Effector memory CD8-positive, alpha-beta T cell (primary cell): ENCODE data around the gene RALY.

Experiments used
- ATAC-seq: fragments of 150-1000 bp; cut with Tn5 transposase; replicated peaks from 2 replicates; pipeline ENCODE4 v1.10.0; 2021; ENCODE audit warnings: mild to moderate bottlenecking, moderate library complexity
- DNase-seq, 3 experiments: peaks; one replicate each; pipeline ENCODE4 v3.0.0; 2021
- H3K27ac Mint-ChIP-seq, 2 donors: one replicate each; pipeline ENCODE4 v1.8.0; 2022; ENCODE audit warnings: mild to moderate bottlenecking in 2 of 2, mixed read lengths in 2 of 2, moderate library complexity in 2 of 2
- H3K27me3 Mint-ChIP-seq, 2 donors: one replicate each; pipeline ENCODE4 v1.8.0; 2022; ENCODE audit warnings: mixed read lengths in 2 of 2
- H3K36me3 Mint-ChIP-seq: one replicate; pipeline ENCODE4 v1.8.0; 2022; ENCODE audit warnings: mild to moderate bottlenecking, moderate library complexity, mixed read lengths; ENCODE audit not compliant: insufficient read depth
- H3K4me1 Mint-ChIP-seq, 2 donors: one replicate each; pipeline ENCODE4 v1.8.0; 2022; ENCODE audit warnings: low read depth in 2 of 2, mixed read lengths in 2 of 2
- H3K4me3 Mint-ChIP-seq, 2 donors: one replicate each; pipeline ENCODE4 v1.8.0; 2022; ENCODE audit warnings: mild to moderate bottlenecking in 2 of 2, mixed read lengths in 2 of 2, moderate library complexity in 2 of 2
- H3K9me3 Mint-ChIP-seq, 2 donors: one replicate each; pipeline ENCODE4 v1.8.0; 2022; ENCODE audit warnings: mixed read lengths in 2 of 2

The RALY gene

GRCh38 chr20:34069341-34070078 lies 75.8 kb downstream of the RALY start:
- Mint-ChIP-seq H3K27me3 (no peaks in the 10 kb centered on the region), H3K27ac (peak overlapping the region; percentile 54 to 84), H3K36me3 (peaks cover 29% of the 10 kb centered on the region), H3K4me1 (peaks cover 33 to 34% of the 10 kb centered on the region in 2 donors), H3K9me3 (no peaks in the 10 kb centered on the region), H3K4me3 (no peak overlapping the region)
- peak; percentile 94 for ATAC-seq
- DNase-seq: peak; percentile 27 to 52 (median 44)

DNA sequence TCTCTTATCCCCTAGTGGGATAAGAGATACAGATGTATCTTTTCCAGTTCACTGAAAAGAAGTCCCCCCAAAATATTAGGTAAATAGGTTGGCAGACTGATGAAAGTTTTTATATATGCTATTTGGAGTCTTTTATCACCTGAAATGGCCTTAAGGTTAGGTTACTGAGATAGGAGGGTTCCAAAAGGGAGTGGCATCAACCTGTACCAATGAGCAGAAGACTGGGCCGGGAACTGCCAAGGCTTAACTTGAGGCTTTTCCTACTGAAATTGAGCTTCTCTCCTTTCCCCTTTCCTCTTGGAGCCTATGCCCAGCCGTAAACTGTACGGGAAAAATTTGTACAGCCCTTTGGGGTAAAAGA lies 76.3 kb downstream of the RALY start:
- Mint-ChIP-seq H3K27ac (peak overlapping the region in 1 of 2 donors; percentile 54), H3K4me3 (no peak overlapping the region), H3K4me1 (peaks cover 30 to 31% of the 10 kb centered on the region in 2 donors), H3K27me3 (no peaks in the 10 kb centered on the region), H3K36me3 (peaks cover 29% of the 10 kb centered on the region), H3K9me3 (no peaks in the 10 kb centered on the region)
- ATAC-seq (no peak), DNase-seq (no peak)

- no peaks in the 10 kb centered on the region for H3K9me3 Mint-ChIP-seq
- H3K27ac Mint-ChIP-seq: peak overlapping the region in 1 of 2 donors; percentile 77
- H3K4me1 Mint-ChIP-seq: peaks cover 26% of the 10 kb centered on the region in 2 donors
- DNase-seq (no peak), ATAC-seq (no peak)
- H3K4me3 Mint-ChIP-seq: no peak overlapping the region
- no peaks in the 10 kb centered on the region for H3K27me3 Mint-ChIP-seq
- peaks cover 28% of the 10 kb centered on the region for H3K36me3 Mint-ChIP-seq
Observed at GRCh38 chr20:34070859-34071258, 77.1 kb downstream of the RALY start.

GRCh38 chr20:34072076-34072475 lies 78.4 kb downstream of the RALY start:
- H3K27ac Mint-ChIP-seq: peak overlapping the region; percentile 32 to 67
- no peak for ATAC-seq

GRCh38 chr20:34072778-34073177 lies 79.1 kb downstream of the RALY start:
- Mint-ChIP-seq H3K9me3 (no peaks in the 10 kb centered on the region), H3K4me3 (no peak overlapping the region), H3K4me1 (peaks cover 23 to 25% of the 10 kb centered on the region in 2 donors), H3K27ac (peak overlapping the region; percentile 5 to 8), H3K36me3 (peaks cover 39% of the 10 kb centered on the region), H3K27me3 (no peaks in the 10 kb centered on the region)
- ATAC-seq (no peak), DNase-seq (no peak)

More at GRCh38 chr20:34072076-34072475, 78.4 kb downstream of the RALY start:
- Mint-ChIP-seq H3K4me3 (no peak overlapping the region), H3K27me3 (no peaks in the 10 kb centered on the region), H3K4me1 (peaks cover 25 to 26% of the 10 kb centered on the region in 2 donors), H3K9me3 (no peaks in the 10 kb centered on the region), H3K36me3 (peaks cover 32% of the 10 kb centered on the region)
- no peak for DNase-seq

GRCh38 chr20:34074101-34074760 lies 80.5 kb downstream of the RALY start:
- peak overlapping the region; percentile 16 to 70 for H3K27ac Mint-ChIP-seq
- H3K27me3 Mint-ChIP-seq: no peaks in the 10 kb centered on the region
- DNase-seq (no peak), ATAC-seq (no peak)
- peaks cover 50% of the 10 kb centered on the region for H3K36me3 Mint-ChIP-seq
- H3K4me3 Mint-ChIP-seq: no peak overlapping the region
- peaks cover 11 to 16% of the 10 kb centered on the region in 2 donors for H3K4me1 Mint-ChIP-seq
- no peaks in the 10 kb centered on the region for H3K9me3 Mint-ChIP-seq

DNA sequence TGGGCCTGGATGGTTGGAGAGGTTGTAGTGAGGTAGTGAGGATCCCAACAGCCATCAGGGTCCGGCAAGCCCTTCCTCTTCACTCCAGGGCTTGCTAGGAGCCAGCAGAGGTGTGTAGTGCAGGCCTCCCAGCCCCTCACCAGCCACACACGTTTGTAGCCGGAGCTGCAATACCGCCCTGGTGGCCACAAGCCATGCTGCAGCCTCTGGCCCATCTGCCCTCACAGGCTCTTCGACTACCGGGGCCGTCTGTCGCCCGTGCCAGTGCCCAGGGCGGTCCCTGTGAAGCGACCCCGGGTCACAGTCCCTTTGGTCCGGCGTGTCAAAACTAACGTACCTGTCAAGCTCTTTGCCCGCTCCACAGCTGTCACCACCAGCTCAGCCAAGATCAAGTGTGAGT lies 81.9 kb downstream of the RALY start:
- Mint-ChIP-seq H3K9me3 (no peaks in the 10 kb centered on the region), H3K4me1 (peaks cover 6 to 14% of the 10 kb centered on the region in 2 donors), H3K27me3 (no peaks in the 10 kb centered on the region), H3K27ac (peak overlapping the region; percentile 58 to 70), H3K36me3 (peaks cover 60% of the 10 kb centered on the region), H3K4me3 (no peak overlapping the region)
- ATAC-seq (no peak), DNase-seq (no peak)

DNA sequence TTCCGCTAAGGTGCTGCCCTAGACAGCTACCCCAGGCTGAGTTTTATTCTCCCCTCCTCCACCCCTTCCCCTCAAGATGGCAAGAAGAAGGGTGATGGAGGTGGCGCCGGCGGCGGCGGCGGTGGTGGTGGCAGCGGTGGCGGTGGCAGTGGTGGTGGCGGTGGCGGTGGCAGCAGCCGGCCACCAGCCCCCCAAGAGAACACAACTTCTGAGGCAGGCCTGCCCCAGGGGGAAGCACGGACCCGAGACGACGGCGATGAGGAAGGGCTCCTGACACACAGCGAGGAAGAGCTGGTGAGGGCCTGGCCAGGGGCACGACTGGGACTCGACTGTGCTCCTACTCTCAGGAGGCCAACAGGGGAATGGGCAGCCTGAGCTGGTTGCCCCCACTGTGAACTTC lies 83.2 kb downstream of the RALY start:
- Mint-ChIP-seq H3K36me3 (peaks cover 63% of the 10 kb centered on the region), H3K27me3 (no peaks in the 10 kb centered on the region), H3K4me3 (no peak overlapping the region), H3K4me1 (peaks cover 8 to 22% of the 10 kb centered on the region in 2 donors), H3K9me3 (no peaks in the 10 kb centered on the region), H3K27ac (peak overlapping the region; percentile 58 to 70)
- DNase-seq: no peak
- no peak for ATAC-seq

DNA sequence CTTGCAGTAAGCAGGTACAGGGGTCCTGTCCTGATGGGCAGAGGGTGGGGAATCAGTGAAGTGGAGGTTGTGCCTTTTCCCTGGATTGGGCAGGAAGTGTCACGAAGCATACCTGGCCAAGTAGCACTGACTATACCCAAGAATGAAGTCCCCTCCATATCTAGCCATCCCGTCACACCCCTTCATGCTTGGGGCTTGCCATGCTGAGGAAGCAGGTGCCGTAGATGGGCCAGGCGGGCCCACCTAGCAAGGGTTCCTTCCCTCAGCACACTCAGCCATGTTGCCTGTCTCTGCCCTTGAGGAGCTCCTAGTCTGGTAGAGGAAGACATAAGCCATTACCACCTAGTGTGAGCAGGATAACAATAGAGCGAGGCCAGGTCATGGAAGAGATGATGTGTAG lies 84.8 kb downstream of the RALY start:
- Mint-ChIP-seq H3K27ac (peak overlapping the region; percentile 75 to 93), H3K36me3 (peaks cover 72% of the 10 kb centered on the region), H3K4me1 (peaks cover 9 to 17% of the 10 kb centered on the region in 2 donors), H3K4me3 (no peak overlapping the region), H3K9me3 (no peaks in the 10 kb centered on the region), H3K27me3 (no peaks in the 10 kb centered on the region)
- no peak for ATAC-seq
- no peak for DNase-seq

GRCh38 chr20:34079818-34080217 lies 86.1 kb downstream of the RALY start:
- H3K27ac Mint-ChIP-seq: peak overlapping the region; percentile 84 to 93

GRCh38 chr20:34082232-34082887 lies 88.6 kb downstream of the RALY start:
- Mint-ChIP-seq H3K36me3 (peaks cover 73% of the 10 kb centered on the region), H3K4me3 (no peak overlapping the region), H3K9me3 (no peaks in the 10 kb centered on the region), H3K27me3 (no peaks in the 10 kb centered on the region), H3K27ac (peak overlapping the region; percentile 85 to 93), H3K4me1 (peaks cover 15 to 26% of the 10 kb centered on the region in 2 donors)
- DNase-seq (no peak), ATAC-seq (no peak)

More at GRCh38 chr20:34079818-34080217, 86.1 kb downstream of the RALY start:
- Mint-ChIP-seq H3K4me3 (no peak overlapping the region), H3K27me3 (no peaks in the 10 kb centered on the region), H3K4me1 (peaks cover 15 to 23% of the 10 kb centered on the region in 2 donors), H3K9me3 (no peaks in the 10 kb centered on the region), H3K36me3 (peaks cover 73% of the 10 kb centered on the region)
- DNase-seq (no peak), ATAC-seq (no peak)

GRCh38 chr20:34083137-34083536 lies 89.4 kb downstream of the RALY start:
- ATAC-seq (no peak), DNase-seq (no peak)
- Mint-ChIP-seq H3K27me3 (no peaks in the 10 kb centered on the region), H3K4me1 (peaks cover 15 to 28% of the 10 kb centered on the region in 2 donors), H3K36me3 (peaks cover 73% of the 10 kb centered on the region), H3K4me3 (no peak overlapping the region), H3K9me3 (no peaks in the 10 kb centered on the region), H3K27ac (peak overlapping the region; percentile 85 to 93)

DNA sequence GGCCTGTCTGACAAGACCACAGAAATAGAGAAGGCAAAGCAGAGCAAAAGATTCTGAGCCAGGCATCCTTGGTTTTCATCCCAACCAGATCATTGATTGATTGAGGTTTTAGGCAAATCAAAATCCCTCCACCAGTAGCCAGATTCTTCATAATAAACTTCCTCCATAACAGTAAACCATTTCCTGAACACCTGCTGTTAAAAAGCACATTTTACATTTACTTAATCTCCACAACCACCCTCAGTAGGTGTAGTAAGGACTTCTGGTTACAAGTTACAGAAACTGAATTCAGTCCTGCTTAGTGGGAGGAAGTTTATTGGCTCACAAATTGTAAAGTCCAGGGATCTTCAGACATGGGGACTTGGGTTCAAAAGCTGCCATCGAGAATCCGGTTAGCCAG lies 90.1 kb downstream of the RALY start:
- H3K27ac Mint-ChIP-seq: peak overlapping the region; percentile 85 to 93
- no peaks in the 10 kb centered on the region for H3K9me3 Mint-ChIP-seq
- no peak for DNase-seq
- H3K4me1 Mint-ChIP-seq: peaks cover 15 to 27% of the 10 kb centered on the region in 2 donors
- no peak overlapping the region for H3K4me3 Mint-ChIP-seq
- H3K27me3 Mint-ChIP-seq: no peaks in the 10 kb centered on the region
- ATAC-seq: no peak
- H3K36me3 Mint-ChIP-seq: peaks cover 73% of the 10 kb centered on the region
